Measurements from ENCODE around the gene EMILIN2.
A peak's percentile ranks its signal among the peaks of the same experiment; 100 is the strongest.

GRCh38 chr18:2948038-2948437 is 101.2 kb downstream of the EMILIN2 start:
- TF ChIP-seq CTCF (IDR thresholded peaks at IDR 0.05) (peak in 3 of 6 experiments; percentile 13 to 22 (median 17)), POLR2A (IDR thresholded peaks at IDR 0.05) (no peak)

Measured in thyroid gland (tissue), 4 donors.